ENCODE results near the gene TTC23.

TTC23 gene

GRCh38 chr15:99134317-99134821, 115.0 kb downstream of the TTC23 start:
- TF ChIP-seq, protein P1, sequence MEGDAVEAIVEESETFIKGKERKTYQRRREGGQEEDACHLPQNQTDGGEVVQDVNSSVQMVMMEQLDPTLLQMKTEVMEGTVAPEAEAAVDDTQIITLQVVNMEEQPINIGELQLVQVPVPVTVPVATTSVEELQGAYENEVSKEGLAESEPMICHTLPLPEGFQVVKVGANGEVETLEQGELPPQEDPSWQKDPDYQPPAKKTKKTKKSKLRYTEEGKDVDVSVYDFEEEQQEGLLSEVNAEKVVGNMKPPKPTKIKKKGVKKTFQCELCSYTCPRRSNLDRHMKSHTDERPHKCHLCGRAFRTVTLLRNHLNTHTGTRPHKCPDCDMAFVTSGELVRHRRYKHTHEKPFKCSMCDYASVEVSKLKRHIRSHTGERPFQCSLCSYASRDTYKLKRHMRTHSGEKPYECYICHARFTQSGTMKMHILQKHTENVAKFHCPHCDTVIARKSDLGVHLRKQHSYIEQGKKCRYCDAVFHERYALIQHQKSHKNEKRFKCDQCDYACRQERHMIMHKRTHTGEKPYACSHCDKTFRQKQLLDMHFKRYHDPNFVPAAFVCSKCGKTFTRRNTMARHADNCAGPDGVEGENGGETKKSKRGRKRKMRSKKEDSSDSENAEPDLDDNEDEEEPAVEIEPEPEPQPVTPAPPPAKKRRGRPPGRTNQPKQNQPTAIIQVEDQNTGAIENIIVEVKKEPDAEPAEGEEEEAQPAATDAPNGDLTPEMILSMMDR (IDR thresholded peaks at IDR 0.05; ENCODE audit: poor library complexity, severe bottlenecking), result no peak
- H3K4me1 ChIP-seq (ENCODE audit: insufficient read depth, poor library complexity, severe bottlenecking), result no peaks in the 10 kb centered on the region
- 0 out of 2 replicates have a peak, but pooled peaks cover 3% of the 10 kb centered on the region for H3K36me3 ChIP-seq (ENCODE audit: low read depth)
- DNase-seq (ENCODE audit: low spot score) (no peak), ATAC-seq (ENCODE audit: low read depth) (no peak)
- H3K27me3 ChIP-seq (ENCODE audit: insufficient read depth, poor library complexity, severe bottlenecking), result no peaks in the 10 kb centered on the region
- H3K4me3 ChIP-seq (ENCODE audit: severe bottlenecking), result no peak overlapping the region
- no peak overlapping the region for H3K27ac ChIP-seq (ENCODE audit: poor library complexity, severe bottlenecking)
- no peaks in the 10 kb centered on the region for H3K9me3 ChIP-seq (ENCODE audit: severe bottlenecking)

DNA sequence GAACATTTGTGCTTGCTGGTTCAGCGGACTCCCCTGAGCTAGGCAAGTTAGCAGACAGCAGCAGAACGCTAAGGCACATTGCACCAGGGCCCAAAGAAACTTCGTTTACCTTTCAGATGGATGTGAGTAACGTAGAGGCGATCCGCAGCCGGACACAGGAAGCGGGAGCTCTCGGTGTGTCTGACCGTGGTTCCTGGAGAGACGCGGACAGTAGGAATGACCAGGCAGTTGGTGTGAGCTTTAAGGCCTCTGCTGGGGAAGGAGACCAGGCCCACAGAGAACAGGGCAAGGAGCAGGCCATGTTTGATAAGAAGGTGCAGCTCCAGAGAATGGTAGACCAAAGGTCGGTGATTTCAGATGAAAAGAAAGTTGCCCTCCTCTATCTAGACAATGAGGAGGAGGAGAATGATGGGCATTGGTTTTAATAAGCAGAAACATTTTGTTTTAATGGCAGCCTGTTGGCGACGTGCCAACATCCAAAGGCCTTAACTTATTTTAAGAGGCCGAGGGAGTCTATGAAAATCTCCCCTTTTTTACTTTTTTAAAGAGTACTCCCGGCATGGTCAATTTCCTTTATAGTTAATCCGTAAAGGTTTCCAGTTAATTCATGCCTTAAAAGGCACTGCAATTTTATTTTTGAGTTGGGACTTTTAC, 116.6 kb downstream of the TTC23 start:
- DNase-seq (ENCODE audit: low spot score), result no peak
- Histone ChIP-seq H3K9me3 (ENCODE audit: severe bottlenecking) (no peaks in the 10 kb centered on the region), H3K27me3 (ENCODE audit: insufficient read depth, poor library complexity, severe bottlenecking) (no peaks in the 10 kb centered on the region), H3K4me1 (ENCODE audit: insufficient read depth, poor library complexity, severe bottlenecking) (peaks cover 7% of the 10 kb centered on the region), H3K4me3 (ENCODE audit: severe bottlenecking) (no peak overlapping the region), H3K36me3 (ENCODE audit: low read depth) (no peaks in the 10 kb centered on the region), H3K27ac (ENCODE audit: poor library complexity, severe bottlenecking) (no peak overlapping the region)
- TF ChIP-seq, protein P1 (IDR thresholded peaks at IDR 0.05; ENCODE audit: poor library complexity, severe bottlenecking), result no peak
- ATAC-seq (ENCODE audit: low read depth), result no peak

DNA sequence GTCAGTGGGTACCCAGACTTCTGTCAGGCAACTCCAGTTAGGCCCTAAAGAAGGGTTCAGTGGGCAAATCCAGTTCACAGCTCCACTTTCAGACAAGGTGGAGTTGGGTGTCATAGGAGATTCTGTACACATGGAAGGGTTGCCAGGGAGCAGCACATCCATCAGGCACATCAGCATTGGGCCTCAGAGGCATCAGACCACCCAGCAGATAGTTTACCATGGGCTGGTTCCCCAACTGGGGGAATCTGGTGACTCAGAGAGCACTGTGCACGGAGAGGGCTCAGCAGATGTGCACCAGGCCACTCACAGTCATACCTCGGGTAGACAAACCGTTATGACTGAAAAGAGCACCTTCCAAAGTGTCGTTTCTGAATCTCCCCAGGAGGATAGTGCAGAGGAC, 117.3 kb downstream of the TTC23 start:
- TF ChIP-seq, protein P1 (IDR thresholded peaks at IDR 0.05; ENCODE audit: poor library complexity, severe bottlenecking), result no peak
- ATAC-seq (ENCODE audit: low read depth) (no peak), DNase-seq (ENCODE audit: low spot score) (no peak)
- H3K27ac ChIP-seq (ENCODE audit: poor library complexity, severe bottlenecking), result no peak overlapping the region
- H3K27me3 ChIP-seq (ENCODE audit: insufficient read depth, poor library complexity, severe bottlenecking), result no peaks in the 10 kb centered on the region
- no peaks in the 10 kb centered on the region for H3K9me3 ChIP-seq (ENCODE audit: severe bottlenecking)
- H3K36me3 ChIP-seq (ENCODE audit: low read depth), result no peaks in the 10 kb centered on the region
- H3K4me1 ChIP-seq (ENCODE audit: insufficient read depth, poor library complexity, severe bottlenecking), result peaks cover 7% of the 10 kb centered on the region
- no peak overlapping the region for H3K4me3 ChIP-seq (ENCODE audit: severe bottlenecking)

- no peak for ATAC-seq (ENCODE audit: low read depth)
- H3K9me3 ChIP-seq (ENCODE audit: severe bottlenecking), result no peaks in the 10 kb centered on the region
- DNase-seq (ENCODE audit: low spot score), result peak; percentile 72
- H3K36me3 ChIP-seq (ENCODE audit: low read depth), result no peaks in the 10 kb centered on the region
- H3K27me3 ChIP-seq (ENCODE audit: insufficient read depth, poor library complexity, severe bottlenecking), result no peaks in the 10 kb centered on the region
- H3K27ac ChIP-seq (ENCODE audit: poor library complexity, severe bottlenecking), result no peak overlapping the region
- TF ChIP-seq, protein P1 (IDR thresholded peaks at IDR 0.05; ENCODE audit: poor library complexity, severe bottlenecking), result no peak
- H3K4me1 ChIP-seq (ENCODE audit: insufficient read depth, poor library complexity, severe bottlenecking), result peaks cover 7% of the 10 kb centered on the region
- no peak overlapping the region for H3K4me3 ChIP-seq (ENCODE audit: severe bottlenecking)
These were observed 117.8 kb downstream of the TTC23 start for GRCh38 chr15:99131441-99132023.
